Measurements from ENCODE around the gene ALDH16A1.

The ALDH16A1 gene

GRCh38 chr19:49419173-49419572 lies 33.9 kb upstream of the ALDH16A1 start:
- Histone ChIP-seq H3K27ac (no peak overlapping the region), H3K4me3 (no peak overlapping the region)
- TF ChIP-seq CTCF (IDR thresholded peaks at IDR 0.05): no peak
- DNase-seq (ENCODE audit: low spot score): no peak

GRCh38 chr19:49420227-49420626 lies 32.8 kb upstream of the ALDH16A1 start:
- no peak overlapping the region for H3K4me3 ChIP-seq
- H3K27ac ChIP-seq: no peak overlapping the region
- DNase-seq (ENCODE audit: low spot score): no peak
- TF ChIP-seq CTCF (IDR thresholded peaks at IDR 0.05): no peak

GRCh38 chr19:49421039-49421877 lies 31.8 kb upstream of the ALDH16A1 start:
- no peak for DNase-seq (ENCODE audit: low spot score)
- Histone ChIP-seq H3K4me3 (peak overlapping the region; percentile 50), H3K27ac (no peak overlapping the region)
- no peak for TF ChIP-seq CTCF (IDR thresholded peaks at IDR 0.05)

- TF ChIP-seq CTCF (IDR thresholded peaks at IDR 0.05): no peak
- Histone ChIP-seq H3K27ac (no peak overlapping the region), H3K4me3 (no peak overlapping the region)
- DNase-seq (ENCODE audit: low spot score): no peak
These were observed 31.2 kb upstream of the ALDH16A1 start for GRCh38 chr19:49421878-49422202.

- TF ChIP-seq CTCF (IDR thresholded peaks at IDR 0.05): no peak
- Histone ChIP-seq H3K27ac (no peak overlapping the region), H3K4me3 (peak overlapping the region; percentile 61)
- DNase-seq (ENCODE audit: low spot score): no peak
These were observed 30.5 kb upstream of the ALDH16A1 start for GRCh38 chr19:49422407-49423070.

- H3K27ac ChIP-seq: no peak within 1 kb of the TSS
- H3K4me3 ChIP-seq: peak within 1 kb of the TSS; percentile 61
- DNase-seq (ENCODE audit: low spot score): no peak
- TF ChIP-seq CTCF (IDR thresholded peaks at IDR 0.05): no peak
These were observed 29.7 kb upstream of the ALDH16A1 start, which contains the start of gene PTH2 for GRCh38 chr19:49423071-49423984. TSS of gene PTH2 (minus strand) at chr19:49423441. CDS start at chr19:49423339, 102 bp downstream.
